Tibial nerve (tissue), 4 donors: Measurements from ENCODE around the gene SNAI3. TPM values are rescaled to one million over a fixed set of nuclear protein-coding genes. Genes with fewer than 3 reads are reported as not detected.
"Not testable (repeated sequence)": the region's sequence is repeated elsewhere in the genome, so short reads cannot be mapped to it uniquely, and the experiment has no call there.

ENCODE experiments used
- DNase-seq, 2 donors: peaks; one replicate each; pipeline ENCODE4 v3.0.0-alpha.2; 2019; ENCODE audit warnings: low spot score in 2 of 2
- H3K27ac ChIP-seq, 4 donors: fragments of 200-600 bp; sonication (generic) in 3 of 4; one replicate each; pipeline ENCODE4 v1.5.1; 2017 to 2019; ENCODE audit warnings: mild to moderate bottlenecking in 1 of 4
- H3K27me3 ChIP-seq, 2 donors: fragments of 200-600 bp; sonication (generic) in 1 of 2; one replicate each; pipeline versions ENCODE4 v1.5.1 to v1.6.0; 2017 to 2019
- H3K36me3 ChIP-seq, 3 donors: fragments of 200-600 bp; sonication (generic); one replicate each; pipeline ENCODE4 v1.5.1; 2018 to 2019
- H3K4me1 ChIP-seq, 4 donors: fragments of 200-600 bp; sonication (generic) in 3 of 4; one replicate each; pipeline ENCODE4 v1.5.1; 2017 to 2019
- H3K4me3 ChIP-seq, 4 donors: fragments of 200-600 bp; sonication (generic) in 3 of 4; one replicate each; pipeline ENCODE4 v1.5.1; 2017 to 2019; ENCODE audit warnings: mild to moderate bottlenecking in 1 of 4, moderate library complexity in 1 of 4
- H3K9me3 ChIP-seq, 4 donors: fragments of 200-600 bp; sonication (generic) in 3 of 4; one replicate each; pipeline ENCODE4 v1.5.1; 2017 to 2019
- CTCF ChIP-seq, 5 experiments: fragments of 200-600 bp in 3 of 5; fragments of 450-650 bp in 2 of 5; sonication (generic) in 3 of 5; IDR thresholded peaks; one replicate each; pipeline ENCODE4 v1.5.1; 2016 to 2019; ENCODE audit warnings: antibody characterized with exemption in 5 of 5, mild to moderate bottlenecking in 3 of 5, moderate library complexity in 2 of 5
- EP300 ChIP-seq, 2 donors: sonication (generic); formaldehyde crosslinking; IDR thresholded peaks; one replicate each; pipeline ENCODE4 v1.6.1; 2017; ENCODE audit warnings: antibody characterized with exemption in 2 of 2, mild to moderate bottlenecking in 1 of 2
- POLR2A ChIP-seq, 2 donors: fragments of 450-650 bp; IDR thresholded peaks; one replicate each; pipeline ENCODE4 v1.6.1; 2017; ENCODE audit warnings: antibody characterized with exemption in 2 of 2, mild to moderate bottlenecking in 2 of 2, moderate library complexity in 2 of 2
- WGBS, 2 donors: methylation state at CpG; one replicate each; pipeline ENCODE4 v1.1.5; 2018; 5-methylcytosine and 5-hydroxymethylcytosine counted together
- total RNA-seq, 4 donors: library from RNA; depleted of rRNA; stranded (reverse); fragments of >200 nt; gene quantifications; one replicate each; pipeline ENCODE4 v1.1.0, GENCODE V29; 2016

Gene SNAI3
- total RNA-seq, 4 donors from 2014 or later = 0.87 to 1.2 (median 1.0) TPM

GRCh38 chr16:88669980-88670379, 16.3 kb downstream of the SNAI3 start:
- no peak for DNase-seq
- 81 to 84% methylated on average over 10 of the region's 10 CpGs for WGBS, 2 donors
- H3K36me3 ChIP-seq = peaks cover 0 to 46% (median 0%) of the 10 kb centered on the region in 3 donors
- H3K27ac ChIP-seq = no peak overlapping the region
- no peaks in the 10 kb centered on the region for H3K9me3 ChIP-seq
- no peaks in the 10 kb centered on the region for H3K4me1 ChIP-seq
- H3K27me3 ChIP-seq = no peaks in the 10 kb centered on the region
- no peak for TF ChIP-seq POLR2A (IDR thresholded peaks at IDR 0.05)
- no peak for TF ChIP-seq CTCF (IDR thresholded peaks at IDR 0.05)
- TF ChIP-seq EP300 (IDR thresholded peaks at IDR 0.05) = no peak
- H3K4me3 ChIP-seq = no peak overlapping the region

GRCh38 chr16:88669493-88669892, 16.8 kb downstream of the SNAI3 start:
- not testable (repeated sequence) for DNase-seq, H3K4me1 ChIP-seq, H3K27ac ChIP-seq, H3K9me3 ChIP-seq, H3K4me3 ChIP-seq, H3K27me3 ChIP-seq
- 89 to 97% methylated on average over 8 of the region's 8 CpGs for WGBS, 2 donors
- H3K36me3 ChIP-seq = peaks cover 0 to 41% (median 0%) of the 10 kb centered on the region in 3 donors

GRCh38 chr16:88667461-88667860, 18.8 kb downstream of the SNAI3 start:
- H3K27ac ChIP-seq = no peak overlapping the region
- WGBS, 2 donors = 47 to 54% methylated on average over 5 of the region's 5 CpGs
- DNase-seq = no peak
- no peaks in the 10 kb centered on the region for H3K9me3 ChIP-seq
- peaks cover 0 to 13% (median 4%) of the 10 kb centered on the region in 4 donors for H3K4me1 ChIP-seq
- H3K4me3 ChIP-seq = no peak overlapping the region
- TF ChIP-seq EP300 (IDR thresholded peaks at IDR 0.05) = no peak
- TF ChIP-seq POLR2A (IDR thresholded peaks at IDR 0.05) = no peak
- no peak for TF ChIP-seq CTCF (IDR thresholded peaks at IDR 0.05)
- peaks cover 0 to 23% (median 0%) of the 10 kb centered on the region in 3 donors for H3K36me3 ChIP-seq
- no peaks in the 10 kb centered on the region for H3K27me3 ChIP-seq

- H3K4me1 ChIP-seq = peaks cover 0 to 27% (median 10%) of the 10 kb centered on the region in 4 donors
- no peak for DNase-seq
- TF ChIP-seq CTCF (IDR thresholded peaks at IDR 0.05) (no peak), EP300 (IDR thresholded peaks at IDR 0.05) (no peak), POLR2A (IDR thresholded peaks at IDR 0.05) (no peak)
- no peak overlapping the region for H3K27ac ChIP-seq
- H3K36me3 ChIP-seq = peaks cover 0 to 13% (median 0%) of the 10 kb centered on the region in 3 donors
- no peaks in the 10 kb centered on the region for H3K9me3 ChIP-seq
- H3K4me3 ChIP-seq = no peak overlapping the region
- 82 to 92% methylated on average over 3 of the region's 3 CpGs for WGBS, 2 donors
- no peaks in the 10 kb centered on the region for H3K27me3 ChIP-seq
These were observed 20.7 kb downstream of the SNAI3 start for GRCh38 chr16:88665570-88665969.

- Histone ChIP-seq H3K36me3 (peaks cover 0 to 13% (median 0%) of the 10 kb centered on the region in 3 donors), H3K4me3 (no peak overlapping the region), H3K4me1 (peaks cover 0 to 27% (median 10%) of the 10 kb centered on the region in 4 donors), H3K27ac (no peak overlapping the region), H3K27me3 (no peaks in the 10 kb centered on the region), H3K9me3 (no peaks in the 10 kb centered on the region)
- no peak for TF ChIP-seq CTCF (IDR thresholded peaks at IDR 0.05)
- TF ChIP-seq EP300 (IDR thresholded peaks at IDR 0.05) = peak in 1 of 2 donors; percentile 19
- WGBS, 2 donors = 68 to 72% methylated on average over 4 of the region's 4 CpGs
- no peak for DNase-seq
These were observed 21.2 kb downstream of the SNAI3 start for GRCh38 chr16:88665148-88665547.
